Measurements from ENCODE around the gene ASB10.

ASB10 gene

DNA sequence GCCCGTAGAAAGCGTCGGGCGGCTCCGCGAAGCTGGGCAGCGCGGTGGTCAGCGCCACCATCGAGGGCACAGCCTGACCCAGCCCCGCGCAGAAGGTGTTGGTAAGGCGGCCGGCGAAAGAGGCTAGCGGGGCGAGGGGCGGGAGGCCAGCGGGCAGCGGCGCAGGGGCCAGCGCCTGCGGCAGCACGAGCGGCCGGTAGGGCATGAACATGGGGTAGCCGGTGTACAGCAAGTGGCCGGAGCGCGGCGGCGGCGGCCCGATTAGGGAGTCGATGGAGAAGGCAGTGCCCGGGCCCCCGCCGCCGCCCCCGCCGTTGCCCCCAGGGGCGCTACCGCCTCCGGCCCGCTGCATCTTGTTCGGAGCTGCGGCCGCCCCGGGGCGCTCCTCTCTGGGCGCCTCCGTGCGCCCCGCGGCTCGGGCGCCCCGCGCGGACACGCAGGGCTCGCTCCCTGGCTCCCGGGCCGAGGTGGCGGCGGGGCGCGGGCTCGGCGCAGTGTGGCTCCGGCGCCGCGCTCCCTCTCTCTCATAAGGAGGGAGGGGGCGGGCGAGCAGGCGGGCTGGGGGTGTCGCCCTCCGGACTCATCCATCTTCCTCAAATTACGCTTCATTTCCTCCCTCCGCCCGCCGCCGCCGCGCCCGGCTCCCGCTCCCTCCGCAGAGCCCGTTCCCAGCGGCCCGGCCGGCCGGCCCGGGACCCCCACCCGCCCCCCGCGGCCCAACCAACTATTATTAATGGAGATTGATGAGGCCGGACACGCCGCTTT lies 19.7 kb downstream of the ASB10 start, which contains the start of gene GBX1:
TSS of gene GBX1 (minus strand) at position 498 of the 765 bp plus-strand sequence. CDS start at position 352, 146 bp downstream.
- DNase-seq, result peak in 2 of 51 donors; percentile 22 to 30

DNA sequence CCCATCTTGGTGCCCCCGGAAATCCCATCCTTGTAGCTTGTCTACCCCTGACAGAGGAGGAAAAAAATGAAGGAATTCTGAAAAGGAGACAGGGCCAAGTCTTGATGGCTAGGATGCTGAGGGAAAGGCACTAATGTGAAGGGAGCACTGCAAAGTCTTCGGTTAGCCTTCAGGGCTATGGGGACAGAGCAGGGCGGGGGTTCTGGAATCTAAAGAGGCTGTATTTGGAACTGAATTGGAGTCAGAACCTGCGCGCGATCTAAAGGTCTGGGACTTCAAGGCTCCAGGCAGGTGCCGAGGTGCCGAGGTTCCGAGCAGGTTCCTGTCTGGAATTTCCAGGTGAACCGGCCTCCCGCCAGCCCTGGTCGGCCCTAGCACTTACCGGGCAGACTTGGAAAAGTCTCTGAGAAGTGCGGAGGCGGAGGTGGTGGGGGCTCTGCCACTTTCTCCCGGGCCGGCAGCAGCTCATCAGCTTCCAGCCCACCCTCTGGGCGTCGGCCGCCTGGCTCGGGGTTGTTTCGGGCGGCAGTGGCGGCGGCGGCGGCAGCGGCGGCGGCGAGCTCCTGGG lies 20.3 kb downstream of the ASB10 start:
- DNase-seq, result no peak

DNA sequence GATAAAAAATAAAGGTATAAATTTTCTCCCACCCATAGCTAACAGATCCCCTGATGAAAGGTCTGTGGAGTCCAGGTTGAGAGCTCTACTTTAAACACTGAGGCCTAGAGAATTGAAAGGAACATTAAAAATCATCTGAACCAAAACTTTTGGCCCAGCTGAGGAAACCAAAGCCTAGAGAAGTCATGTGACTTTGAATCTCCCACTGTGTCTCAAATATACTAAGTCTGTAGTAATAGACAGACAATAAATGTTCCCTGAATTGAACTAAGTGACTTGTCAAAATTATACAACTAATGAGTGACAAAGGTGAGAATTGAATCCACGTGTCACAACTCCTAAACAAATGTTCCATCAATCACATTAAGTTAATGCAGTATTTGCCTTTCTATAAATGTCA lies 25.3 kb downstream of the ASB10 start:
- no peak for DNase-seq

DNA sequence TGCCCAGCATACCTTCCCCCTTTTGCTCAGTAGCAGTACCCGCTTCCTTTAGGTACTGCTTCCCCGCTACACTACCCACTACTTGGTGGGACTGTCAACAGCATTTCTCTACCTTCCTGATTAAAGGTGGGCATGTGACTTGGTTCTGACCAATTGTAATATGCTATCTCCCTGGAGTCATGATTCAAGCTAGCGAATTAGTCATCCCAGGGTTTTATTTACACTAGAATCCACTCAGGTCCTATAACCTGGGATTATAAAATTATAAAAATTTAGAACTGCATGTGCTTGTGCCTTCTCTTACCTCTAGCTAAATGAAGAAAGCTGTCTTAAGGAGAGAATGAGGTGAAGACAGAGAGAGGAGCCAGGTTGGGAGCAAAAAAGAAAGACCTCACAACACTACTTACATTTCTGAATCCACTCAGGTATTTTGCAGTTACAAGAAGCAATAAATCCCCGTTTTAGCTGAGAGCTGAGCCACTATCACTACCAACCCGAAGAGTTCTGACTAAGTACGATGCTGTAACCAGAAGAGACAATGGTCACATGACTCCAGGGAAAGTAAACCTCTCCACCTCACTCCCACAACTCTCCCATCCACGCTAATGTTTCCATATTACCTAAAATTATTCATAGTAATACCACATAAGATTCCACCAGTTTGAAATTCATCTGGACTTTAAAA lies 29.3 kb downstream of the ASB10 start:
- no peak for DNase-seq

DNA sequence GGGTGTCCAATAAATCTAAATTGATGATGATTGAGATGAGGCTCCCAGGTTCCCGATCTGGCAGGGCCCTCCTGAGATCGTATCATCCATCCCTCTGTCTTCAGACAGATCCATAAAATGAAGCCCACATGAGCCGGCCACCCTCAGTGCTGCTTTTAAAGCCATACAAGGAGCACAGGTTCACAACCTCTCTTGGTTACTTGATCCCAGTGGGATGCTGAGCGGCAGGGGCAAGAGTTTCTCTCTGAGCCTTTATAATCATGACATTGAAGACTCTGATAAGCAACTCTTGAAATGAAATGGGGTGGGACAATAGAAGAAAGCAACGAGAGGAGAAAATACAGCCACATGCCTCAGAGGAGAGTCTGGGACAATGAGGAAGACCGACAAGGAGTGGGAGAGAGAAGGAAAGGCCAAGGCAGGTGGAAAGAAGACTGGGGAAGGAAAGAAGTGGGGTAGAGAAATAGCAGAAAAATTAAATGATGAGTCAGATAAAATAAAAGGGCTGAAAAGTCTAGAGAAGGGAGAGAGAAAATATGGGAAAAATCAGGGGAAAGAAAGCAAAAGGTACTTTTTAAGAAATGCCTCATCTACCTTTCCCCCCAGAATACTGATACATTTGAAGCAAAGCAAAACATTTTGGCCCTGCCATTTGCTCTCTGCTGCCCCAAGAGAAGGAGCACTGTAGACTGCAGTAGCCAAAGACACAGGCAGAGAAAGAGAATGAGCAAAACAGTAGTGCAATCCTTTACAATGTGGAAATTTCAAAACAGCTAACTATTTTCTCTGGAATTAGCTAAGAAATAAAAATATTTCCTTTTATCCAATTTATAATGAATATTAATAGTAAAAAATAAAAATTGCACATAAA lies 34.2 kb downstream of the ASB10 start:
- no peak for DNase-seq

DNA sequence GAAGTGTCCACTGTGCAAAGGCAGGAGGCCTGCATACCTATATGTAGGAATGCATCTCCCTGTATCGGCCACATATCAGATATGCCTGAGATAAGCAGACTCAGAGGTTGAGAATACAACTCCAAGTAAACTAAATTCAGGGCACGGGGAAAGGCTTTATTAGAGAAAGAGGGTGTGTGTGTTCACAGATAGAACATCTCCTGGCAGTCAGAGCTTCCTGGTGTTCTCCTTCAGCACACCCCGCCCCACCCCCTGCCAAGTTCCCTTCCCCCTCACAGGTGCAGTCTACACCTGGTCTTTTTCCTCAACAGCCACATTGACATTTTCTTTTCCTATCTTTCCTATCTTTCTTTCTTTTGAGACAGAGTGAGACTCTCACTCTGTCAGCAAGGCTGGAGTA lies 36.7 kb downstream of the ASB10 start:
- no peak for DNase-seq

DNA sequence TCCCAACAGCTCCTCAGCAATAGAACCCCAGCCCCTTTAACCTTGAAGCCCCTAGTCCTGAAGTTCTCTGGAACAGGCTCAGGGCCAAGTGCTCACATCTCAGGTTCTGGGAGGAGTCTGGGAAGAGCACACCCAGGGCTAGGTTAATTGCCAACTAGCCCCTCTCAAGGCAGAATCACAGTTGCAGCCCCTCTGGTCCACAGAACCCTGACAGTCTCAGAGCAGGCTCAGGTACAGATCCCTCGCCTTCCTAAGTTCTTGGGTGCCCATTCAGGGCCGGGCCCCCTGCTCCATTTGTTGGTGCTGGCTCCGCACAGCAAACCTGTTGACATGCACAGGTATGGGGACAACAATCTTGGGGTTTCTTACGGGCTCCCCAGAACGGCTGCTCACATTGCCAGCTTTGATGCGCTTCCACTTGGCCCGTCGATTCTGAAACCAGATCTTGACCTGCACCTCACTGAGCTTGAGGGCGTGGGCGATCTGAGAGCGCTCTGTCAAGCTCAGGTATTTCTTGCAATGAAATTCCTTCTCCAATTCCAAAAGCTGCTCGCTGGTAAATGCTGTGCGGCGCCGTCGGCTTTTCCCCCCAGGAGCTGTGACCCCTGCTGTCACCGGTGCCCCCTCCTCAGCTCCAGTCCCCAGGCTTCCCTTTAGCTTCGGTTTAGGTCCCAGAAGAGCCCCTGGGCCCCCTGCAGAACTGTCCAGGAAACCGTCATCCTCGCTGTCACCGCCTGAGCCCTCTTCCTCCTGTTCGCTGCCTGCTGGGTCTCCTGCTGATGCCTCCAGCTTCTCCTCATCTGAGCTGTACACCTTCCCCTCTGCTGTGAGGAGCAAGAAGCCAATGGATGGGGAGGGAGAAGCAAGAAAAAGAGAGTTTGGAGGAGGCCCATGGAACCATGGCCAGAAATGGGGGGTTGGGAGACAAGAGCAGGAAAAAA lies 38.5 kb downstream of the ASB10 start:
- no peak for DNase-seq

DNA sequence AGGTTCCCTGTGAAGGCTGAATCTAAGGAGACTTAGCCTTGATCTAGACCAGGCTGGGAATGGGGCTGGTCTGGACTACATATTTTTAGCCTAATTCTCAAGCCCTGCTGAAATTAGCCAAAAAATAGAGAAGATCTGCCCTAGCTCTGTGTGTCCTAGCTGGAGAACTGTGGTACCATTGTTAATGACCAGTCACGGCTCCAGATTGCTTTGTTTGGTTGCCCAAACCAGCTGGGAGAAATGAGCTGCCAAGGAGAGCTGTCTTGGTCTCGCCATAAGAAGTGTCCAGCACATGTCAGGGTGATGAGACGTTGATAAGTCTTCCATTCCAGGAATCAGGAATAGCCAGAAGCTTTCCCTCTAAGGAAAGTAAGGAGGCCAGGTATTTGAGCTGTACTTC lies 40.3 kb downstream of the ASB10 start:
- peak in 16 of 51 donors; percentile 18 to 54 (median 40) for DNase-seq

DNA sequence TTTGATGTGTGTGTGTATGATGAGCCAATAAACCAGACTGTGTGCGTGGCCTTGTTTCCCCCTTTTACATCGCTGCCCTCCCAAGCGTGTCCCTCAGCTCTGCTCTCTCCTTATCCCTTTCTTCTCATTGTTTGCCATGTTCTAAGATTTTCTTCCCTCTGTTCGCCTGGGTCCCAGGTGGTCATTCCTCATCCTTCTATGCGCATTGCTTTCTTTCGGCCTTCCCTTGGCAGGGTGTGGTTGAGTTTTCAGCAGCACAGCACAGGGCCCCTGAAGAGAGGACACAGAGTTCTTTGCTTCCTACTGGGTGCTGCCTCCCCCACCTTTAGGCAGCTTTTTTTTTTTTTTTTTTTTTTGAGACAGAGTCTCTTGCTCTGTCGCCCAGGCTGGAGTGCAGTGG lies 42.7 kb downstream of the ASB10 start:
- DNase-seq, result no peak

DNA sequence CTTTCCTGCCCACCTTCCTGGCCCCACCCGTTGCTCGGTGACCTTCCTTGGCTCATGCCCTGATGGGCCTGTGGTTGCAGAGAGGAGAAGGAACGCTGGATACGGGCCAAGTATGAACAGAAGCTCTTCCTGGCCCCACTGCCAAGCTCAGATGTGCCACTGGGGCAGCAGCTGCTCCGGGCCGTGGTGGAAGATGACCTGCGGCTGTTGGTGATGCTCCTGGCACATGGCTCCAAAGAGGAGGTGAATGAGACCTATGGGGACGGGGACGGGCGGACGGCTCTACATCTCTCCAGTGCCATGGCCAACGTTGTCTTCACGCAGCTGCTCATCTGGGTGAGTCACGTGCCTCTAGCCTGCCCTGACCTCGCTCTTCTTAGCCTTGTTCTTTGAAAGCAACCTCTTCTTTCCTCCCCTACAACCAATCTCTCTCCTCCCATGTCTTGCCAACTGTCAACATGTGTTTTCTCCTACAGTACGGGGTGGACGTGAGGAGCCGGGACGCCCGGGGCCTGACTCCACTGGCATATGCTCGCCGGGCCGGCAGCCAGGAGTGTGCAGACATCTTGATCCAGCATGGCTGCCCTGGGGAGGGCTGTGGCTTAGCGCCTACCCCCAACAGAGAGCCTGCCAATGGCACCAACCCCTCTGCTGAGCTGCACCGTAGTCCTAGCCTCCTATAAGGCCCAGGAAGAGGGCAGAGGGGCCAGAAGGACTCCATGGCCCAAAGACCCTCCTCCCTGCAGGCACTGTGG lies 43.6 kb downstream of the ASB10 start:
- peak in 1 of 51 donors; percentile 30 for DNase-seq

DNA sequence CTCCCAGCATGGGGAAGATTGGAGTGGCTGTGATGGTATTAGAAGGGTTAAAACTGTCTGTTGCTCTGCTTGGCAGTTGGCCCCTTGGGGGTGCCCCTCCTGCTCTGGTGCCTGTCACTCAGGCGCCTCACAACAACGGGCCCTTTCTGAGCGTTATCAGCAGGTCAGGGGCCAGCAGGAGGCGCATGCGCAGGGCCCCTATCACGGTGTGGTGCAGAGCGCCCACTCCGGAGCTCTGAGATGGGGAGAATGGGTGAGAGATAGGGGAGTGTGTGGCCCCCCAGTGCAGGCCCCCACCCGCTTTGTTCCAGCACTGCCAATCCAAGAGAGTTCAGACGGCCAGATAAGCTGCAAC lies 44.4 kb downstream of the ASB10 start:
- DNase-seq, result peak in 35 of 51 donors; percentile 19 to 86 (median 63)

DNA sequence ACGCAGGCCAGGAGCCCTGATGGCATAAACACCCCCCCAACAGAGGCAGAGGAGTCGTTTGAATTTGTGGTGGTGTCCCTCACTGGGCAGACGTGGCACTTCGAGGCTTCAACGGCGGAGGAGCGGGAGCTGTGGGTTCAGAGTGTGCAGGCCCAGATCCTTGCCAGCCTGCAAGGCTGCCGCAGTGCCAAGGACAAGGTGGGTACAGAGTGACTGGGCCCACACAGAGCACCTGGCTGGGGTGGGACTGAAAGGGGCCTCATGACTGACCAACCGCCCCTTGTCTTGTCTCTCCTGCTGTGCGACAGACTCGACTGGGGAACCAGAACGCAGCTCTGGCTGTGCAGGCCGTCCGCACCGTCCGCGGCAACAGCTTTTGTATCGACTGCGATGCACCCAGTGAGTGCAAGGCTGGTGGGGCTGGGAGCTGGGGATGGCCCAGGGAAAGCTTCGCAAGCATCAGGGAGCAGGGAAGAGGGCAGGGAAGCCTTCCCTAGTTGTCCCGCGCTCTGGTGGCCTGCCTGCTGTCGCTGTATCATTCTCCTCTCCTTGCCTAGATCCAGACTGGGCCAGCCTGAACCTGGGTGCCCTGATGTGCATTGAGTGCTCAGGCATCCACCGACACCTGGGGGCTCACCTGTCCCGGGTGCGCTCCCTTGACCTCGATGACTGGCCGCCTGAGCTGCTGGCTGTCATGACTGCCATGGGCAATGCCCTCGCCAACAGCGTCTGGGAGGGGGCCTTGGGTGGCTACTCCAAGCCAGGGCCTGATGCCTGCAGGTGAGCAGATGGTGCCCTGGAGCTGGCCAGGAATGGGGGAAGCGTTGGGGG lies 45.0 kb downstream of the ASB10 start:
- DNase-seq, result no peak

DNA sequence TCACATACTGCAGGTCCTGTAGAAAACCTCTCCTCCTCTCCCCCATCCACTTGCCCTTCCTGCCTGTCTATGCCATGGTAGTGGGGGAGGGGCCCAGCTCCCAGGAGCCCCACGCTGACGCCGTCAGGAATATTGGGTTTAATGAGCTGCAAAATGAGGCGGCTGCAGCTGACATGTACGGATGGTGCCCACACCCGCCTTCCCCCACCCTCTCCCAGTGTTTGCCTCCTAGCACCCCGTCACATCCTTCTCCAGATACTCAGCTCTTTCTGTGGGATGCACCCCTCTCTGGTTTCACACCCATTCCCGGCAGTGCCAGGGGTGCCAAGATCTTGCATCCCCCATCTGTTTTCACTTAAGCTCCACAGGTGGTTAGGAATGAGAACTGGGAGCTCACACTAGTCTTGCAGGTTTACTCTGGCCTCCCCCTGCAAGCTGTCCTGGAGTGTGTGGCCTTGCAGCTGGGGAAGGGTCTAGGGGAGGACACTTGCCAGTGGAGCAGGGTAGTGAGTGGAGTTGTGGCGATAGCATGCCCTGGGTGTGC lies 45.7 kb downstream of the ASB10 start:
- no peak for DNase-seq

DNA sequence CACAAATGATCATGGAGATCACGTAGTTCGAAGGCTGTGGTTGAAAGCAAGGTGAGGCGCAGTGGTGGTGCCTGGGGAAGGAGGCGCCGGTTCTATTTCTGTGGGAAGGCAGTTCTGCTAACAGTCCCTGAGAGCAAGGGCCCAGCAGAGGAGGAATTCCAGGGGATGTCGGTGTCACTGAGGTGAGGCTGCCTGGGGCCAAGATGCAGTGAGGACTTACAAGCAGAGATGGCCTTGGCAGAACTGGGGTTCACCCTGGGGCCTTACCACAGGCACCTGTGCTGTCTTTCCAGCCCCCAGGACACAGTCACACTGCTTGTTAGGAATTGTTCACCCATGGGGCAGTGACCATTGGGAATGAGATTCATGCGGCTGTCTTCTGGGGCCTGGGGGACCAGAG lies 46.2 kb downstream of the ASB10 start:
- DNase-seq, result no peak

DNA sequence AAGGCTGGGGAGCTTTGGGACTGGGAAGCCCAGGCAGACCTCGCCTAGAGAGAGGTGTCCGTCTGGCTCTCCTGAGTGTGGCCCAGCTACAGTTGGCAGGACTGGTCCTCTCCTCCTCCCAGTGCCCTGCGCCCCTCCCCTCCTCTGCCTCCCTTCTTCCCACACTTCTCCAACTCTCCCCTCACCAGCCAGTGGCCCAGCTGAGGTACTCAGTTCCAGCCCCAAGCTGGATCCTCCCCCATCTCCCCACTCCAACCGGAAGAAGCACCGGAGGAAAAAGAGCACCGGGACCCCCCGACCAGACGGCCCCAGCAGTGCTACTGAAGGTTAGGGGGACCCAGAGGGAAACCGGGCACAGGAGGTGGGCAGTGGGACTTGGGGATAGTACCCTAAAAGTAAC lies 47.3 kb downstream of the ASB10 start:
- no peak for DNase-seq

DNA sequence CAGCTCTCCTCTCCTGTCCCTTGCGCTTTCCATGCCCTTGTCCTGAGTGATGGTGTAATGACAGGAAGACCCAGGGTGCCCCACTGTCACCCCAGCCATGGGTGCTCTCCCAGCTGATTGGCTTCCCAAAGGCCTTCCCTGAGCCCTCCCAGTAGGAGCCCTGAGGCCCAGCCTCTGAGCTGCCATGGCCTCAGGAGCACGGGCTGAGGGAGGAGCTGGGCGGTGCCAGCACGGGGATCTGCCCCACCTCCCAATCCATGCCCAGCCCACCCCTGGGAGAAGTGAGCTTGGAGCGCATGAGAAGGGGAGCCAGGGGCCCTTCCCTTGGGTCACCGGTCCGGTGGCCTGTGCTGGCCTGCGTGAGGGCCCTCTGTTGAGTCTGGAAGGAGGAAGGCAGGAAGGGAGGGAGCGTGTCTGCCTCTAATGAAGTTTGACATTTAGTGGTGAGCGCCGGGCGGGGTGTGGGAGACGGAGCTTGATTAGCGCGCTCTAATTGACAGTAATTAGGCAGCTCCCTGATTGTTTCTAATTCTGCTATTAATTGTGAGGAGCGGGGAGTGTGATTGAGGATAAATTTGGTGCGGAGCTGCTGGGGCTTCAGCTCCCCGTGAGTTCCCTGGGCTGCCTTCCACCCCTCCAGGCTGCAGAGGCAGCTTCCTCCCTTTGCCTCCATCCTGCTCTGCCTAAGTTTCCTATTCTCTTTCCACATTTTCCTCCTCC lies 47.8 kb downstream of the ASB10 start:
- DNase-seq, result no peak

DNA sequence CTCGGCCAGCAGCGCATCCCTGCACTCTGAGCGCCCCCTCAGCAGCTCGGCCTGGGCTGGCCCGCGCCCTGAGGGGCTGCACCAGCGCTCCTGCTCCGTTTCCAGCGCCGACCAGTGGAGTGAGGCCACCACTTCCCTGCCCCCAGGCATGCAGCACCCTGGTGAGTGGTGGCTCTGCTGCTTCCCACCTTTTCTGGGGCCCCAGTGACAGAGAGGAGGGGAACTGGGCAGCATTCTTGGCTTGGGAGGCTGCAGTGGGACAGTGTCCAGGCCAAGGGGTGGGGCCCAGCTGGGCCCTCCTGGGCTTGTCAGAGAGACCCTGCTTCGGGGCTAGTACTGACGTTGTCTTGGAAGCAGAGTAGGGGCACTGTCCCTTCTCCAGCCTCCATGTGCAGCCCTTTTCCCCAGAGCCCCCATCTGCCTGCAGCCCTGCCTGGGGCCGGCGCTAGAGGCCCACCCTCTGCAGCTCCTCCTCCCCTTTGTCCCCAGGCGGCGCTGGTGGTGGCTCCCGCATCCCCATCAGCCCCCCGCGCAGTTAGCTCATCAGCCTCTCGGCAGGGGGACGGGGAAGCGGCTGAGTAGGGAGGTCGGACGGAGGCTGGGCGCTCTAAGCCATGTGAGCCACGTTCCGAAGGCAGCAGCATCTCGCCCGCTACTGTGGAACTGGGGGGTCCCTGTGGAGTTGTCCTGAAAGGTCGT lies 48.7 kb downstream of the ASB10 start:
- DNase-seq, result no peak
